Liver (tissue), 9 donors: ENCODE measurements around the gene USP53. TPM values are rescaled to one million over a fixed set of nuclear protein-coding genes. Genes with fewer than 3 reads are reported as not detected.
A peak's percentile ranks its signal among the peaks of the same experiment; 100 is the strongest.

Experiments used
- DNase-seq: peaks from one replicate; pipeline ENCODE4 v3.0.0-alpha.2; 2017; ENCODE audit warnings: low spot score
- H3K27ac ChIP-seq, 2 donors: one replicate each; pipeline ENCODE4 v1.7.0; 2013; ENCODE audit warnings: inconsistent platforms in 2 of 2, low read length in 2 of 2, control low read depth in 1 of 2, low read depth in 1 of 2, mild to moderate bottlenecking in 1 of 2
- H3K27me3 ChIP-seq, 4 donors: one replicate each; pipeline versions ENCODE4 v1.6.1 to v1.7.0; 2013; ENCODE audit warnings: low read length in 3 of 4, inconsistent platforms in 1 of 4, mild to moderate bottlenecking in 1 of 4, moderate library complexity in 1 of 4; ENCODE audit not compliant: control insufficient read depth in 4 of 4, insufficient read depth in 4 of 4
- H3K36me3 ChIP-seq, 4 donors: one replicate each; pipeline versions ENCODE4 v1.6.1 to v1.7.0; 2013; ENCODE audit warnings: low read length in 3 of 4, mild to moderate bottlenecking in 3 of 4, low read depth in 1 of 4, moderate library complexity in 1 of 4; ENCODE audit not compliant: control insufficient read depth in 4 of 4, insufficient read depth in 3 of 4
- H3K4me1 ChIP-seq, 4 donors: one replicate each; pipeline versions ENCODE4 v1.6.1 to v1.7.0; 2013; ENCODE audit warnings: low read length in 3 of 4, mild to moderate bottlenecking in 3 of 4, moderate library complexity in 1 of 4; ENCODE audit not compliant: control insufficient read depth in 4 of 4, insufficient read depth in 4 of 4
- H3K4me3 ChIP-seq, 3 donors: one replicate each; pipeline versions ENCODE4 v1.6.1 to v1.7.0; 2013; ENCODE audit warnings: low read length in 3 of 3, control low read depth in 1 of 3, low read depth in 1 of 3, mild to moderate bottlenecking in 1 of 3
- H3K9ac ChIP-seq, 2 donors: one replicate each; pipeline ENCODE4 v1.7.0; 2013; ENCODE audit warnings: low read length in 2 of 2, mild to moderate bottlenecking in 2 of 2, moderate library complexity in 2 of 2, control low read depth in 1 of 2, low read depth in 1 of 2
- H3K9me3 ChIP-seq, 4 donors: one replicate each; pipeline versions ENCODE4 v1.6.1 to v1.7.0; 2013; ENCODE audit warnings: low read length in 3 of 4; ENCODE audit not compliant: control insufficient read depth in 4 of 4
- FOXA2 ChIP-seq: IDR thresholded peaks from 2 replicates; pipeline ENCODE4 v1.6.1; 2016; ENCODE audit warnings: antibody characterized with exemption
- HNF4A ChIP-seq, 2 donors: conservative IDR thresholded peaks; 2 replicates each; pipeline ENCODE4 v1.6.1; 2016; ENCODE audit warnings: antibody characterized with exemption in 2 of 2, mild to moderate bottlenecking in 2 of 2
- HNF4G ChIP-seq: IDR thresholded peaks from 2 replicates; pipeline ENCODE4 v1.6.1; 2016; ENCODE audit warnings: antibody characterized with exemption
- JUND ChIP-seq, 2 donors: IDR thresholded peaks; 2 replicates each; pipeline ENCODE4 v1.6.1; 2016; ENCODE audit warnings: antibody characterized with exemption in 2 of 2
- NR2F2 ChIP-seq: IDR thresholded peaks from 2 replicates; pipeline ENCODE4 v1.6.1; 2016; ENCODE audit warnings: antibody characterized with exemption
- RAD21 ChIP-seq, 2 donors: IDR thresholded peaks; 2 replicates each; pipeline ENCODE4 v1.6.1; 2016; ENCODE audit warnings: antibody characterized with exemption in 2 of 2, mild to moderate bottlenecking in 2 of 2
- RXRA ChIP-seq, 2 donors: IDR thresholded peaks; 2 replicates each; pipeline ENCODE4 v1.6.1; 2017 to 2018; ENCODE audit warnings: antibody characterized with exemption in 2 of 2, mild to moderate bottlenecking in 1 of 2
- SP1 ChIP-seq: IDR thresholded peaks from 2 replicates; pipeline ENCODE4 v1.6.1; 2018; ENCODE audit warnings: antibody characterized with exemption, mild to moderate bottlenecking
- TAF1 ChIP-seq: conservative IDR thresholded peaks from 2 replicates; pipeline ENCODE4 v1.6.1; 2016; ENCODE audit warnings: antibody characterized with exemption, mild to moderate bottlenecking
- YY1 ChIP-seq: IDR thresholded peaks from 2 replicates; pipeline ENCODE4 v1.6.1; 2016; ENCODE audit warnings: antibody characterized with exemption, mild to moderate bottlenecking
- ZBTB33 ChIP-seq: IDR thresholded peaks from 2 replicates; pipeline ENCODE4 v1.6.1; 2016; ENCODE audit warnings: antibody characterized with exemption
- WGBS: extraction: QIAGEN DNeasy Blood & Tissue Kit; methylation state at CpG from one replicate; pipeline ENCODE4 v1.1.7; 2013; 5-methylcytosine and 5-hydroxymethylcytosine counted together
- polyA plus RNA-seq, 2 donors: library from polyadenylated mRNA; stranded (reverse) in 1 of 2; unstranded in 1 of 2; fragments of 200-250 nt in 1 of 2; fragments of >200 nt in 1 of 2; fragmentation: Nextera tagmentation in 1 of 2; extraction: Ambion mirVana in 1 of 2; gene quantifications; one replicate each; pipeline versions ENCODE4 v1.2.1 to v1.2.3, GENCODE V29; 2013 to 2015
- total RNA-seq, 2 donors: library from RNA; depleted of rRNA; stranded (reverse); fragments of >200 nt; gene quantifications; one replicate each; pipeline ENCODE4 v1.2.3, GENCODE V29; 2014
- TF ChIP-seq, protein P1 (sequence below): IDR thresholded peaks from 2 replicates; pipeline ENCODE4 v1.6.1; 2016; ENCODE audit warnings: antibody characterized with exemption
- TF ChIP-seq, protein P2 (sequence below): fragments of 150-350 bp; IDR thresholded peaks from 2 replicates; pipeline ENCODE4 v1.5.1; 2017; ENCODE audit warnings: improper control_type of control experiment, low read depth, low read length; ENCODE audit not compliant: missing input control
- donor health status: healthy.
- donor health status: healthy.
- donor health status: healthy.
- donor health status: healthy.
- donor health status: healthy.

Gene USP53
- total and polyA plus RNA-seq, 4 donors: 4.7 to 20.7 (median 5.9) TPM

- TF ChIP-seq, protein P1, sequence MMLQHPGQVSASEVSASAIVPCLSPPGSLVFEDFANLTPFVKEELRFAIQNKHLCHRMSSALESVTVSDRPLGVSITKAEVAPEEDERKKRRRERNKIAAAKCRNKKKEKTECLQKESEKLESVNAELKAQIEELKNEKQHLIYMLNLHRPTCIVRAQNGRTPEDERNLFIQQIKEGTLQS: no peak
- TF ChIP-seq NR2F2: no peak
Measured at GRCh38 chr4:119209077-119209476, 3.4 kb upstream of the USP53 start (continued).

DNA sequence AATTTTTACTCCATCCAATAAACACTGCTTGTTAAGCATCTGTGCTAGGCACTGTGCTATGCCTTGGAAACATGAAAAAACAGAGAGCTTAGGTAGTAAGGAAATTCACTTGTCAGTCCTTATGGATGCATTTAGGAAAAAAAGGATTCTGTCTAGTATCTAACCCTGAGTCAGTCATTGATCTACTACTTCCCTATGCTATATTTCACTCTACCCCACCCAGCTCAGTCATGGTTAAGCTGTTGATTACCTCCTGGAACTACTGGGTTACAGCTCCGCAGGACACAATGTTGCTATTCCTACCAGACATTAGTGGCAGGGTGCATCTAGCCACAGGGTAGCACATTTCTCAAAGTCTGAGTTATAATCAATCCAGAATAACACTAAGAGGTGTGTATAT lies 2.9 kb upstream of the USP53 start:
- no peak for DNase-seq
- WGBS: 96% methylated on average over 1 of the region's 1 CpG
- Histone ChIP-seq H3K36me3 (no peaks in the 10 kb centered on the region), H3K9me3 (no peaks in the 10 kb centered on the region), H3K4me1 (peaks cover 0 to 11% (median 6%) of the 10 kb centered on the region in 4 donors), H3K27me3 (no peaks in the 10 kb centered on the region), H3K9ac (no peak overlapping the region), H3K4me3 (no peak overlapping the region), H3K27ac (no peak overlapping the region)
- TF ChIP-seq HNF4A (conservative IDR thresholded peaks at IDR 0.05) (no peak), SP1 (no peak), RAD21 (IDR thresholded peaks at IDR 0.05) (no peak)

GRCh38 chr4:119210775-119211174 lies 1.7 kb upstream of the USP53 start:
- no peaks in the 10 kb centered on the region for H3K36me3 ChIP-seq
- no peak overlapping the region for H3K27ac ChIP-seq
- no peaks in the 10 kb centered on the region for H3K27me3 ChIP-seq
- H3K9ac ChIP-seq: no peak overlapping the region
- TF ChIP-seq, protein P2, sequence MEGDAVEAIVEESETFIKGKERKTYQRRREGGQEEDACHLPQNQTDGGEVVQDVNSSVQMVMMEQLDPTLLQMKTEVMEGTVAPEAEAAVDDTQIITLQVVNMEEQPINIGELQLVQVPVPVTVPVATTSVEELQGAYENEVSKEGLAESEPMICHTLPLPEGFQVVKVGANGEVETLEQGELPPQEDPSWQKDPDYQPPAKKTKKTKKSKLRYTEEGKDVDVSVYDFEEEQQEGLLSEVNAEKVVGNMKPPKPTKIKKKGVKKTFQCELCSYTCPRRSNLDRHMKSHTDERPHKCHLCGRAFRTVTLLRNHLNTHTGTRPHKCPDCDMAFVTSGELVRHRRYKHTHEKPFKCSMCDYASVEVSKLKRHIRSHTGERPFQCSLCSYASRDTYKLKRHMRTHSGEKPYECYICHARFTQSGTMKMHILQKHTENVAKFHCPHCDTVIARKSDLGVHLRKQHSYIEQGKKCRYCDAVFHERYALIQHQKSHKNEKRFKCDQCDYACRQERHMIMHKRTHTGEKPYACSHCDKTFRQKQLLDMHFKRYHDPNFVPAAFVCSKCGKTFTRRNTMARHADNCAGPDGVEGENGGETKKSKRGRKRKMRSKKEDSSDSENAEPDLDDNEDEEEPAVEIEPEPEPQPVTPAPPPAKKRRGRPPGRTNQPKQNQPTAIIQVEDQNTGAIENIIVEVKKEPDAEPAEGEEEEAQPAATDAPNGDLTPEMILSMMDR: no peak
- TF ChIP-seq RAD21 (IDR thresholded peaks at IDR 0.05): no peak
- no peak for TF ChIP-seq YY1
- no peak for TF ChIP-seq HNF4A (conservative IDR thresholded peaks at IDR 0.05)
- no peak for TF ChIP-seq ZBTB33
- no peak for TF ChIP-seq TAF1
- TF ChIP-seq NR2F2: no peak
- TF ChIP-seq HNF4G: no peak
- no peak for DNase-seq
- no peaks in the 10 kb centered on the region for H3K9me3 ChIP-seq
- 90% methylated on average over 4 of the region's 4 CpGs for WGBS
- H3K4me1 ChIP-seq: peaks cover 0 to 11% (median 8%) of the 10 kb centered on the region in 4 donors
- H3K4me3 ChIP-seq: no peak overlapping the region

DNA sequence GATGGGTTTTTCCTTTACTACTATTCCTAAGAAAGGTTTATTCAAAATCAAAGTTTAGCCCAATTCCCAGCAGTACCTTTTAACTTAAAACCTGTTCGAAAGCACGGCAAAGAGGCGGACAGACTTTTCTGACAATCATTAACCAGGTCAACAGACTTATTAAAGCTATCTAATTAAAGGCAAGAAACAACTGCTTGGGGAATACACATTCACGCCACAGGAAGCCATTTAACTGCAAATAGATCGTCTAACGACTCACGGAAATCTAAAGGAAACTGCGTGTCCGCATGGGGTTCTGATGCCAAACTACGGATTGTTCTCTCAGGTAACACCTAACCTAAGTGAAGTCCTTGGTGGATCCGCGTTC lies 663 bp upstream of the USP53 start:
- H3K27ac ChIP-seq: peak overlapping the region; percentile 96 to 97
- under 1% methylated on average over 12 of the region's 12 CpGs for WGBS
- no peak for DNase-seq
- H3K9me3 ChIP-seq: no peaks in the 10 kb centered on the region
- peak overlapping the region; percentile 87 to 91 (median 88) for H3K4me3 ChIP-seq
- peak overlapping the region; percentile 83 to 86 for H3K9ac ChIP-seq
- no peaks in the 10 kb centered on the region for H3K36me3 ChIP-seq
- TF ChIP-seq FOXA2 (no peak), RXRA (IDR thresholded peaks at IDR 0.05) (no peak), SP1 (no peak), JUND (IDR thresholded peaks at IDR 0.05) (no peak)
- TF ChIP-seq, protein P1: no peak
- TF ChIP-seq, protein P2: no peak
- H3K27me3 ChIP-seq: no peaks in the 10 kb centered on the region
- H3K4me1 ChIP-seq: peaks cover 0 to 11% (median 8%) of the 10 kb centered on the region in 4 donors
